ENCODE data around the gene DEGS2.

Gene DEGS2

GRCh38 chr14:100114109-100114765 lies 45.2 kb downstream of the DEGS2 start:
- Mint-ChIP-seq H3K4me3 (no peak overlapping the region), H3K4me1 (ENCODE audit: low read depth) (peaks cover 14% of the 10 kb centered on the region), H3K27me3 (ENCODE audit: low read depth) (no peaks in the 10 kb centered on the region), H3K27ac (no peak overlapping the region), H3K36me3 (ENCODE audit: low read depth) (peaks cover 69% of the 10 kb centered on the region), H3K9me3 (no peaks in the 10 kb centered on the region)
- no peak for DNase-seq (ENCODE audit: low spot score)

DNA sequence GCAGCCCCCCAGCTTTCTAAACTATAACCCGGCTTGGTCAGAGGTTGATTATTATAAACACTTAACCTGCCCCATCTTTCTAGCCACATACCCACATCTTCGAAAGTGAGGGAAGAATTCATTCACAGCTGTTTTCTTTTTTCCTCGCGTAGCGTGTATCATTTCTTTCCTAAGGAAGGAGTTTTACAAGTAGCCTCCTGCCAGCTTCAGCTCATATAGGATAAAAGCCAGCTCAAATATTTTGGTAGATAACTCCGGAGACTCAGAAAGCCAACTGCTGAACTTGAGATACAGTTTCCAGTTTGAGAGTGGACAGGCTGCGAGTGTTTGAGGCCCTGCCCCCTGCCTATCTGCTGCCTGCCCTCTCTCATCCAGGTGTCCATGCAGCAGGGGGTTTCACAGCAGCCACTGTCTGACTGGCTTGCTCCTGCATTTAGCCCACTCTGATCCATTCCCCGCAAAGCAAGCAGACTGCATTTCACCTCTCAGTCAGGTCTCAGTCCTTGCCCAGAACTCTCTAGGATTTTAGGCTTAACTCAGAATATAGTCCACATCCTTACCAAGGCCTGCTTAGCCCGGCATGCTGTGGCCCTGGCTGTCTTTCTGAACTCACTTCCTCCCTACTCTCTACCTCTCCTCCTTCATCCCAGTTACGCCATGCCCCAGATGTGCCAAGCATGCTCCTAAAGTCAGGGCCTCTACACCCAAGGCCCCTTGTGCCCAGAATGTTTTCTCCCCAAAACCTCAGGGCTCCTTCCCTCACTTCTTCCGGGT lies 47.3 kb downstream of the DEGS2 start:
- Mint-ChIP-seq H3K27ac (peak overlapping the region; percentile 38), H3K4me3 (no peak overlapping the region), H3K36me3 (ENCODE audit: low read depth) (peaks cover 72% of the 10 kb centered on the region), H3K9me3 (no peaks in the 10 kb centered on the region), H3K4me1 (ENCODE audit: low read depth) (peaks cover 35% of the 10 kb centered on the region), H3K27me3 (ENCODE audit: low read depth) (no peaks in the 10 kb centered on the region)
- DNase-seq (ENCODE audit: low spot score): no peak

DNA sequence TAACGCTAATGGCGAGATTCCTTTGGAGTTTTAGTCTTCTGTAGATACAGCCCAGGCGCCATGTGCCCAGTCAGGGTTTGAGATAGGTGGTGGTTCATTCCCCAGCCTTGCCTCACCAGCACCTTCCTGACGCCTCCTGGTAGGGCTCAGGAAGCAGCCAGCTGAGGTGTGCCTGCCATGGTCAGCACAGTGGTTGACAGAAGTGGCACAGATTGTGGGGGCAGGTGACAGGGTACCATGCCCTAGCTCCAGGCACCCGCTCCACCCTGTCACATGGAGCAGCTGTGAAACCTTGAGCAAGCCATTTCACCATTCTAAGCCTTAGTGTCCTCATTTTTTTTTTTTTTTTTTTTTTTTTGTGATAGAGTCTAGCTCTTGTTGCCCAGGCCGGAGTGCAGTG lies 48.6 kb downstream of the DEGS2 start:
- Mint-ChIP-seq H3K27ac (no peak overlapping the region), H3K9me3 (no peaks in the 10 kb centered on the region), H3K36me3 (ENCODE audit: low read depth) (peaks cover 78% of the 10 kb centered on the region), H3K4me3 (no peak overlapping the region), H3K27me3 (ENCODE audit: low read depth) (no peaks in the 10 kb centered on the region), H3K4me1 (ENCODE audit: low read depth) (peaks cover 48% of the 10 kb centered on the region)
- no peak for DNase-seq (ENCODE audit: low spot score)

DNA sequence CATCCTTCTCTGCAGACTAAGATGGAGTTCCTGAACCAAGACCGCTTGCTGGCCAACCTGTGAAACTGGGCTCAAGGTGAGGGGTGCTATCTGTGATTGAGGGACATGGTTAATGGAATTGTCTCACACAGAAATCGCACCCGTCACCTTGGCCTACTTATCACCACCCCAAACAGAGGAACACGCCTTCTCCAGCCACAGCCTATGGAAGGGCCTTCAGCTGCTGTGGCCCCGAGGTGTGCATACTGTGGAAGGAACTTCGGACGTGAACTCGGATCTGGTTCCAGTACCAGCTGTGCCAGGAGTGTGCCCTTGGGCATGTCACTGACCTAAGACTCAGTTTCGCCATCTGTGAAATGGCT lies 49.9 kb downstream of the DEGS2 start:
- peaks cover 58% of the 10 kb centered on the region for H3K4me1 Mint-ChIP-seq (ENCODE audit: low read depth)
- no peaks in the 10 kb centered on the region for H3K27me3 Mint-ChIP-seq (ENCODE audit: low read depth)
- H3K27ac Mint-ChIP-seq: peak overlapping the region; percentile 66
- H3K36me3 Mint-ChIP-seq (ENCODE audit: low read depth): peaks cover 76% of the 10 kb centered on the region
- DNase-seq (ENCODE audit: low spot score): no peak
- no peaks in the 10 kb centered on the region for H3K9me3 Mint-ChIP-seq
- no peak overlapping the region for H3K4me3 Mint-ChIP-seq

DNA sequence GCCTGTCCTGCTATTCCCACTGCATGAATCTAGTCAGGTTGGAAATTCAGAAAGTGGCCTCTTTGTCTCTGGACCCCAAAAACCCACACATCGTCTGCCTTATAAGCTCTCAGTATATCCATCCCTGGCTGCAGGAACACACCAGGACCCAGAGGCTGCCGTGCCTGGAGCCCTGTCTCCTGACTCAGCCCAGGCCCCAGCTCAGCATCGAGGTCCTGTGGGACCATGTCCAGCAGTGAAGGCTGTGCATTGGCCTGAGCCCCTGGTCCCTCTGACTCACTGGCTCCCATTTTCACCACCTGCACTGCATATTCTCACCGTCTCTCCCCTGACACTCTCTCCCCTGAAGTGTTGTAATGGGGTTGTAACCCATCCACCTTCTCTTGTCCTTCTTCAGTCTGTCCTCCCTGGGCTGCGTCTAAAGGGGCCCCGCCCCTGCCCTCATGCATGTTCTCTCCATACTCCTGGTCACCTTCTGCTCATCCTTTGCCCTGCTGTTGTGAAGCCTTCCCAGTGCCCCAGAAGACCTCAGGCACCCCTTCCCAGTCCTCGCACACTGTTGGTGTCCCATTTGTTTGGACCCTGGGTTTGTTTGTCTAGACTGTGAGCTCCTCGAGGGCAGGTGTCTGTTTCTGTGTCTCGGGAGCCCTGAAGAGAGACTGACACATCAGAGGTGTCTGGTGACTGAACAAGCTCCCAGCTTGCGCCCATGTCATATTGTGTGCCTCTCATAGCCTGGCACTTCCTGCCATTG lies 50.4 kb downstream of the DEGS2 start:
- Mint-ChIP-seq H3K9me3 (no peaks in the 10 kb centered on the region), H3K4me1 (ENCODE audit: low read depth) (peaks cover 64% of the 10 kb centered on the region), H3K27ac (peak overlapping the region; percentile 81), H3K36me3 (ENCODE audit: low read depth) (peaks cover 81% of the 10 kb centered on the region), H3K4me3 (no peak overlapping the region), H3K27me3 (ENCODE audit: low read depth) (no peaks in the 10 kb centered on the region)
- DNase-seq (ENCODE audit: low spot score): no peak

- Mint-ChIP-seq H3K4me1 (ENCODE audit: low read depth) (peaks cover 69% of the 10 kb centered on the region), H3K4me3 (peak overlapping the region; percentile 27), H3K9me3 (no peaks in the 10 kb centered on the region), H3K27ac (peak overlapping the region; percentile 81), H3K36me3 (ENCODE audit: low read depth) (peaks cover 82% of the 10 kb centered on the region), H3K27me3 (ENCODE audit: low read depth) (no peaks in the 10 kb centered on the region)
- DNase-seq (ENCODE audit: low spot score): peak; percentile 78
These were observed 51.2 kb downstream of the DEGS2 start for GRCh38 chr14:100108042-100108825.

- H3K9me3 Mint-ChIP-seq: no peaks in the 10 kb centered on the region
- H3K27me3 Mint-ChIP-seq (ENCODE audit: low read depth): no peaks in the 10 kb centered on the region
- H3K27ac Mint-ChIP-seq: peak overlapping the region; percentile 88
- H3K4me3 Mint-ChIP-seq: peak overlapping the region; percentile 71
- peaks cover 78% of the 10 kb centered on the region for H3K36me3 Mint-ChIP-seq (ENCODE audit: low read depth)
- DNase-seq (ENCODE audit: low spot score): peak; percentile 31
- H3K4me1 Mint-ChIP-seq (ENCODE audit: low read depth): peaks cover 70% of the 10 kb centered on the region
These were observed 52.2 kb downstream of the DEGS2 start for GRCh38 chr14:100107236-100107635.

DNA sequence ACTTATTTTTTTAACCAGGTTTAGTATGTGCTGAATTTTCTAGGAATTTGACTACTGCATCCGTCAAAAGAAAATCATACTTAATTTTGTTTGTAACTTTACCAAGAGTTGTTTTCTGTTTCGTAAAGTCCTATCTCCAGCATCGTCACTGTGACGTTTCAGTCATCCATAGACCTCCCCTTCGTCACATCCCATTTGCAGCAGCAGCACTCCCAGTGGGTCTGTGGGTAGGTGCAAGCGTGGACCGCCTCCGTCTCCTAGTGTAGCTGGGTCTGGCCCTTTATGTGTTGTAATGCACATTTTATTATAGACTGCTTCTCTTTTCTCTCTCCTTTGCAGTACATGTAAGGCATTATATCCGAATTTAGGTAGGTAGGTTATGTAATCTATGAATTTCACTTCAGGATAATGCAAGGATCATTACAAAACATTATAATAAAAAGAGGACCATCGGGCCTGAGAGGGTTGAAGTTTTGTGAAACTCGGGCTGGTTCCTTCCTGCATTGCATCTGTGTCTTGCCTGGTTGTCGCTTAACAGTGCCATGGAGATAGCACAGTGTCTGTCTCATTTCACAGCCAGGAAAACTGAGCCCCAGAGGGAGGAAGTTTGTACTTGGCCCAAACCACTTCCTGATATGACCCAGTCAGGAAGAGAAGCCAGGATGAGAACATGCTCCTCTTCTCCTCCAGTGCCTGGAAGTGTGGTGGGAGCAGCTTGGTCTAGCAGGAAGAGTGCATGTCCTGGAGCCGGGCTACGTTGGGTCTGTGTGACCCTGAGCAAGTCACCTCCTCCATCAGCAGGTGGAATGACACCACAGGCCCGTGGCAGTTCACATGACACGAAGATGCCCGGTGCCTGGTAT lies 53.0 kb downstream of the DEGS2 start:
- H3K4me3 Mint-ChIP-seq: peak overlapping the region; percentile 71
- peaks cover 80% of the 10 kb centered on the region for H3K36me3 Mint-ChIP-seq (ENCODE audit: low read depth)
- peaks cover 78% of the 10 kb centered on the region for H3K4me1 Mint-ChIP-seq (ENCODE audit: low read depth)
- peak; percentile 53 for DNase-seq (ENCODE audit: low spot score)
- no peaks in the 10 kb centered on the region for H3K9me3 Mint-ChIP-seq
- H3K27me3 Mint-ChIP-seq (ENCODE audit: low read depth): no peaks in the 10 kb centered on the region
- H3K27ac Mint-ChIP-seq: peak overlapping the region; percentile 88

- Mint-ChIP-seq H3K27me3 (ENCODE audit: low read depth) (no peaks in the 10 kb centered on the region), H3K27ac (peak overlapping the region; percentile 88), H3K9me3 (no peaks in the 10 kb centered on the region), H3K4me1 (ENCODE audit: low read depth) (peaks cover 80% of the 10 kb centered on the region), H3K36me3 (ENCODE audit: low read depth) (peaks cover 83% of the 10 kb centered on the region), H3K4me3 (peak overlapping the region; percentile 71)
- no peak for DNase-seq (ENCODE audit: low spot score)
These were observed 53.9 kb downstream of the DEGS2 start for GRCh38 chr14:100105357-100106169.

GRCh38 chr14:100104523-100105300 lies 54.7 kb downstream of the DEGS2 start:
- H3K27me3 Mint-ChIP-seq (ENCODE audit: low read depth): no peaks in the 10 kb centered on the region
- DNase-seq (ENCODE audit: low spot score): no peak
- peaks cover 84% of the 10 kb centered on the region for H3K36me3 Mint-ChIP-seq (ENCODE audit: low read depth)
- peak overlapping the region; percentile 88 for H3K27ac Mint-ChIP-seq
- no peaks in the 10 kb centered on the region for H3K9me3 Mint-ChIP-seq
- H3K4me1 Mint-ChIP-seq (ENCODE audit: low read depth): peaks cover 86% of the 10 kb centered on the region
- peak overlapping the region; percentile 71 for H3K4me3 Mint-ChIP-seq

- Mint-ChIP-seq H3K36me3 (ENCODE audit: low read depth) (peaks cover 84% of the 10 kb centered on the region), H3K4me3 (peak overlapping the region; percentile 71)
These were observed 55.5 kb downstream of the DEGS2 start for GRCh38 chr14:100104006-100104352.

More at GRCh38 chr14:100104006-100104352, 55.5 kb downstream of the DEGS2 start:
- no peaks in the 10 kb centered on the region for H3K27me3 Mint-ChIP-seq (ENCODE audit: low read depth)
- no peaks in the 10 kb centered on the region for H3K9me3 Mint-ChIP-seq
- peak overlapping the region; percentile 87 for H3K27ac Mint-ChIP-seq
- H3K4me1 Mint-ChIP-seq (ENCODE audit: low read depth): peaks cover 88% of the 10 kb centered on the region
- no peak for DNase-seq (ENCODE audit: low spot score)
